ENCODE data around the gene DNAJB8.

- TF ChIP-seq, protein P1, sequence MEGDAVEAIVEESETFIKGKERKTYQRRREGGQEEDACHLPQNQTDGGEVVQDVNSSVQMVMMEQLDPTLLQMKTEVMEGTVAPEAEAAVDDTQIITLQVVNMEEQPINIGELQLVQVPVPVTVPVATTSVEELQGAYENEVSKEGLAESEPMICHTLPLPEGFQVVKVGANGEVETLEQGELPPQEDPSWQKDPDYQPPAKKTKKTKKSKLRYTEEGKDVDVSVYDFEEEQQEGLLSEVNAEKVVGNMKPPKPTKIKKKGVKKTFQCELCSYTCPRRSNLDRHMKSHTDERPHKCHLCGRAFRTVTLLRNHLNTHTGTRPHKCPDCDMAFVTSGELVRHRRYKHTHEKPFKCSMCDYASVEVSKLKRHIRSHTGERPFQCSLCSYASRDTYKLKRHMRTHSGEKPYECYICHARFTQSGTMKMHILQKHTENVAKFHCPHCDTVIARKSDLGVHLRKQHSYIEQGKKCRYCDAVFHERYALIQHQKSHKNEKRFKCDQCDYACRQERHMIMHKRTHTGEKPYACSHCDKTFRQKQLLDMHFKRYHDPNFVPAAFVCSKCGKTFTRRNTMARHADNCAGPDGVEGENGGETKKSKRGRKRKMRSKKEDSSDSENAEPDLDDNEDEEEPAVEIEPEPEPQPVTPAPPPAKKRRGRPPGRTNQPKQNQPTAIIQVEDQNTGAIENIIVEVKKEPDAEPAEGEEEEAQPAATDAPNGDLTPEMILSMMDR (IDR thresholded peaks at IDR 0.05 in 4 of 5, conservative IDR thresholded peaks at IDR 0.05 in 1 of 5): no peak
- no peak for TF ChIP-seq POLR2A (IDR thresholded peaks at IDR 0.05)
Observed at GRCh38 chr3:128442070-128442469, 24.6 kb downstream of the DNAJB8 start.
